GM12891 (cell line): ENCODE results near the gene HHAT.

Experiments used
- POLR2AphosphoS5 ChIP-seq: IDR thresholded peaks from 2 replicates; pipeline ENCODE4 v1.6.1; 2011; ENCODE audit warnings: low read depth, low read length, control low read depth
- TAF1 ChIP-seq: IDR thresholded peaks from 2 replicates; pipeline ENCODE4 v1.6.1; 2011; ENCODE audit warnings: low read depth, low read length, control low read depth

- TF ChIP-seq TAF1 (no peak), POLR2AphosphoS5 (no peak)
These were observed 325.7 kb downstream of the HHAT start for GRCh38 chr1:210654176-210654981.
